DND-41 (cell line): ENCODE measurements around the gene CCDC51.

Experiments used
- CTCF ChIP-seq: IDR thresholded peaks from 2 replicates; pipeline ENCODE4 v1.5.1; 2012; ENCODE audit warnings: borderline replicate concordance, low read length, moderate library complexity, mild to moderate bottlenecking; ENCODE audit not compliant: poor library complexity, severe bottlenecking; ENCODE audit errors: extremely low read depth
- EZH2 ChIP-seq: IDR thresholded peaks from 3 replicates; pipeline ENCODE4 v1.6.1; 2012; ENCODE audit warnings: borderline replicate concordance, low read depth, mild to moderate bottlenecking, moderate library complexity, low read length, inconsistent platforms; ENCODE audit not compliant: severe bottlenecking

GRCh38 chr3:48428572-48429316 lies 11.2 kb downstream of the CCDC51 start:
- TF ChIP-seq CTCF (no peak), EZH2 (peak; percentile 90)
